HEK293 (cell line): Measurements from ENCODE around the gene CCND3.

ENCODE experiments used
- CTCF ChIA-PET: fragments of 350-600 bp; formaldehyde crosslinking; extraction: SDS; loops from one replicate; lab custom pipeline; 2021; ENCODE audit warnings: antibody characterized with exemption; lab: Yijun Ruan, JAX
- POLR2A ChIA-PET: fragments of 300-600 bp; formaldehyde crosslinking; extraction: SDS; loops from one replicate; lab custom pipeline; 2020; ENCODE audit warnings: antibody characterized with exemption, inconsistent platforms; lab: Yijun Ruan, JAX
- H3K27ac ChIP-seq: fragments of 200-500 bp; sonication (Bioruptor generic); 2 replicates; pipeline ENCODE4 v1.5.1; 2014; ENCODE audit warnings: low read depth, low read length, control low read depth, inconsistent platforms; ENCODE audit errors: extremely low read depth
- H3K36me3 ChIP-seq, 2 experiments: fragments of 200-500 bp in 1 of 2; sonication (Bioruptor generic) in 1 of 2; 1 replicate in 1 of 2; 2 replicates in 1 of 2; pipeline ENCODE4 v1.5.1; 2014 to 2017; ENCODE audit warnings: inconsistent platforms in 2 of 2, low read length in 2 of 2; ENCODE audit not compliant: control insufficient read depth in 2 of 2, insufficient read depth in 1 of 2
- H3K4me1 ChIP-seq: fragments of 200-500 bp; sonication (Bioruptor generic); 2 replicates; pipeline ENCODE4 v1.5.1; 2014; ENCODE audit warnings: mild to moderate bottlenecking, low read length, inconsistent platforms; ENCODE audit not compliant: control insufficient read depth, insufficient read depth
- H3K4me3 ChIP-seq: 2 replicates; pipeline ENCODE4 v1.5.1; 2011; ENCODE audit warnings: low read depth, mild to moderate bottlenecking, control low read depth, low read length, moderate library complexity
- H3K9me3 ChIP-seq: fragments of 200-500 bp; sonication (Bioruptor generic); 2 replicates; pipeline ENCODE4 v1.5.1; 2014; ENCODE audit warnings: low read depth, low read length, inconsistent platforms; ENCODE audit not compliant: control insufficient read depth, insufficient read depth
- GFI1B ChIP-seq: fragments of 450-650 bp; formaldehyde crosslinking; IDR thresholded peaks from 2 replicates; pipeline ENCODE4 v1.5.1; 2016; ENCODE audit warnings: missing biosample characterization, missing genetic modification characterization
- GLI2 ChIP-seq: fragments of 450-650 bp; formaldehyde crosslinking; IDR thresholded peaks from 2 replicates; pipeline ENCODE4; 2017; ENCODE audit warnings: missing biosample characterization, missing genetic modification characterization, low read depth, borderline replicate concordance
- IKZF3 ChIP-seq: fragments of 450-650 bp; IDR thresholded peaks from 2 replicates; pipeline ENCODE4 v1.5.0; 2018; ENCODE audit warnings: missing biosample characterization, mild to moderate bottlenecking, missing genetic modification characterization, moderate library complexity
- KLF7 ChIP-seq: fragments of 450-650 bp; formaldehyde crosslinking; IDR thresholded peaks from 2 replicates; pipeline ENCODE4 v1.5.1; 2016; ENCODE audit warnings: missing biosample characterization, missing genetic modification characterization, borderline replicate concordance
- KLF8 ChIP-seq: fragments of 450-650 bp; formaldehyde crosslinking; IDR thresholded peaks from 2 replicates; pipeline ENCODE4 v1.5.1; 2016; ENCODE audit warnings: missing biosample characterization, missing genetic modification characterization
- MEIS1 ChIP-seq: sonication (generic); formaldehyde crosslinking; IDR thresholded peaks from 2 replicates; pipeline ENCODE4 v1.8.1; 2022; ENCODE audit warnings: missing genetic modification reagents, mild to moderate bottlenecking, borderline replicate concordance
- ZBTB10 ChIP-seq: fragments of 450-650 bp; formaldehyde crosslinking; IDR thresholded peaks from 2 replicates; pipeline ENCODE4 v1.5.1; 2016; ENCODE audit warnings: missing biosample characterization, missing genetic modification characterization
- ZBTB49 ChIP-seq: fragments of 450-650 bp; formaldehyde crosslinking; IDR thresholded peaks from 2 replicates; pipeline ENCODE4 v1.5.1; 2016; ENCODE audit warnings: missing biosample characterization, missing genetic modification characterization, low read depth
- ZFP3 ChIP-seq: fragments of 450-650 bp; formaldehyde crosslinking; IDR thresholded peaks from 2 replicates; pipeline ENCODE4 v1.5.1; 2016; ENCODE audit warnings: low read depth, missing biosample characterization, missing genetic modification characterization
- ZNF10 ChIP-seq: fragments of 450-650 bp; formaldehyde crosslinking; IDR thresholded peaks from 2 replicates; pipeline ENCODE4 v1.5.1; 2017; ENCODE audit warnings: missing biosample characterization, missing genetic modification characterization
- ZNF155 ChIP-seq: fragments of 450-650 bp; formaldehyde crosslinking; IDR thresholded peaks from 2 replicates; pipeline ENCODE4 v1.5.1; 2016; ENCODE audit warnings: missing biosample characterization, missing genetic modification characterization
- ZNF16 ChIP-seq: fragments of 450-650 bp; formaldehyde crosslinking; IDR thresholded peaks from 2 replicates; pipeline ENCODE4 v1.5.1; 2016; ENCODE audit warnings: low read depth, missing biosample characterization, missing genetic modification characterization
- ZNF311 ChIP-seq: fragments of 450-650 bp; formaldehyde crosslinking; IDR thresholded peaks from 2 replicates; pipeline ENCODE4 v1.5.1; 2017; ENCODE audit warnings: missing biosample characterization, missing genetic modification characterization, borderline replicate concordance
- ZNF530 ChIP-seq: fragments of 450-650 bp; formaldehyde crosslinking; IDR thresholded peaks from 2 replicates; pipeline ENCODE4 v1.5.1; 2016; ENCODE audit warnings: low read depth, missing biosample characterization, missing genetic modification characterization
- ZNF623 ChIP-seq: fragments of 450-650 bp; formaldehyde crosslinking; IDR thresholded peaks from 2 replicates; pipeline ENCODE4 v1.5.1; 2016; ENCODE audit warnings: missing biosample characterization, missing genetic modification characterization
- ZNF639 ChIP-seq: fragments of 450-650 bp; formaldehyde crosslinking; IDR thresholded peaks from 2 replicates; pipeline ENCODE4 v1.5.1; 2016; ENCODE audit warnings: missing biosample characterization, missing genetic modification characterization
- ZNF768 ChIP-seq: fragments of 450-650 bp; formaldehyde crosslinking; IDR thresholded peaks from 2 replicates; pipeline ENCODE4 v1.5.1; 2018; ENCODE audit warnings: missing biosample characterization, mild to moderate bottlenecking, missing genetic modification characterization

CCND3 gene

GRCh38 chr6:41974281-41974825 lies 32.7 kb upstream of the CCND3 start:
- POLR2A ChIA-PET: no interaction called here
- H3K4me1 ChIP-seq: no peaks in the 10 kb centered on the region
- H3K9me3 ChIP-seq: no peaks in the 10 kb centered on the region
- no peak overlapping the region for H3K4me3 ChIP-seq
- H3K27ac ChIP-seq: no peak overlapping the region
- H3K36me3 ChIP-seq: no peaks in the 10 kb centered on the region; a peak in 1 of 3 replicates
- CTCF ChIA-PET: no interaction called here
- no peak for TF ChIP-seq ZNF530 (tag by site-specific recombination)
- no peak for TF ChIP-seq KLF7 (tag by site-specific recombination)

GRCh38 chr6:41972826-41973225 lies 31.2 kb upstream of the CCND3 start:
- H3K36me3 ChIP-seq: no peaks in the 10 kb centered on the region; a peak in 1 of 3 replicates
- CTCF ChIA-PET: interaction anchor here (1.0 to 1.3 kb wide), 2 partner anchors 52 to 126 kb away, joined by 3 to 4 read pairs; partner anchors contain the start of genes BYSL and MED20
- H3K27ac ChIP-seq: no peak overlapping the region
- H3K9me3 ChIP-seq: no peaks in the 10 kb centered on the region
- TF ChIP-seq ZBTB49 (tag by site-specific recombination) (no peak), GLI2 (tag by site-specific recombination) (no peak), IKZF3 (tag by site-specific recombination) (no peak), GFI1B (tag by site-specific recombination) (no peak), ZBTB10 (no peak), ZNF16 (no peak), ZNF155 (tag by site-specific recombination) (no peak), KLF8 (tag by site-specific recombination) (no peak), ZNF639 (tag by site-specific recombination) (no peak), MEIS1 (CRISPR knock-in tag) (no peak), ZNF768 (tag by site-specific recombination) (no peak), ZNF623 (tag by site-specific recombination) (no peak), ZNF10 (tag by site-specific recombination) (no peak), ZFP3 (tag by site-specific recombination) (no peak), ZNF311 (tag by site-specific recombination) (no peak)
- POLR2A ChIA-PET: no interaction called here
- no peaks in the 10 kb centered on the region for H3K4me1 ChIP-seq
- no peak overlapping the region for H3K4me3 ChIP-seq
